GM19328 (cell line): Measurements from ENCODE around the gene AMZ1.
"Not testable (repeated sequence)": the region's sequence is repeated elsewhere in the genome, so short reads cannot be mapped to it uniquely, and the experiment has no call there.

ENCODE experiments used
- ATAC-seq: cut with Tn5 transposase; IDR thresholded peaks from one replicate; pipeline ENCODE4 v1.9.1; 2021; ENCODE audit warnings: mild to moderate bottlenecking, moderate library complexity; ENCODE audit not compliant: unreplicated experiment

AMZ1 gene

DNA sequence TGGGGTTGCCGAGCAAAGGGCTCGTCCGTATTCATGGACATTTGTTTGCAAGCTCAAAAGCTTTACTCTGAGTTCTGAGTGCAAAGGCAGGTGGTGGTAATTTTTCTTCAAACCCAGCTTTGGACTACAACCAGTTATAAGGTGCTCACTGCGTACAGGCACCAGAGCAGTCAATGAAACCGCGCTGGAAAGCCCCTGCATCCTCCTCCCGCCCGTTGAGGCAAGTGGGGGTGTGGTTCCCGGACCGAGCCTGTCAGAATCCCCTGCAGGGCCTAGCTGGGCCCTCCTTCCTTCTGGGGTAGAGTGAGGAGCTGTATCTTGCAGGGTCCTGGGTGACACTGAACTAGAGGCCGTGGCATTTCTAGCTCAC lies 22.3 kb downstream of the AMZ1 start:
- peak; percentile 38 for ATAC-seq

DNA sequence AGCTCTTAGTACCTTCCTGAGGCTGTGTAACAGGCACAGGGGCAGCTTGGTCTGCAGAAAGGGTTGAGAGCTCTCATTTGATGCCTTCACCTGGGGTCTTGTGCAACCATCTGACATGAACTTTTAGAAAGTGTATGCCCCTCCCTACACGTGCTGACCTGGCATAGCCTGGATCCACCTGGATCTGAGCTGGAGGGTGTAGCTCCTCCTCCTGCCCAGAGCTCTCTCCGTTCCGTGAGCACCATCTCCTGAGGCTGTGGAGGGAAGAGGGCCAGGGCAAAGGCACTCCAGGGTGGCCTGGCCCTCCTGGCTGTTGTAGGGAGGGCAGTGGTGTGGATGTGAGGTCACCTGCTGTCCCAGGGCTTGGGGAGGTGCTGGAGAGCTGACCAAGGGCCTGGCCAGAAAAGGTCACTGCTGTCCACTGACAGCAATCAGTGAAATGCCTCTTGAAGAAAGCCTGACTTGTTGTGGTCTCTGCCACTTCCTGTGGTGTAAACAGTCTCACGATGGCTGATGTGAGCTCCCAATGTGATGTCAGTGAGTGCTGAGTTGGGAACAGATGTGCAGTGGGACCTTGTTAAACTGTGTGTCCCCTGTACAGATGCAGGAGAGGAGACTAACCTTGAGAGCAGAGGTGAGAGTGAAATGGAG lies 23.0 kb downstream of the AMZ1 start:
- no peak for ATAC-seq

DNA sequence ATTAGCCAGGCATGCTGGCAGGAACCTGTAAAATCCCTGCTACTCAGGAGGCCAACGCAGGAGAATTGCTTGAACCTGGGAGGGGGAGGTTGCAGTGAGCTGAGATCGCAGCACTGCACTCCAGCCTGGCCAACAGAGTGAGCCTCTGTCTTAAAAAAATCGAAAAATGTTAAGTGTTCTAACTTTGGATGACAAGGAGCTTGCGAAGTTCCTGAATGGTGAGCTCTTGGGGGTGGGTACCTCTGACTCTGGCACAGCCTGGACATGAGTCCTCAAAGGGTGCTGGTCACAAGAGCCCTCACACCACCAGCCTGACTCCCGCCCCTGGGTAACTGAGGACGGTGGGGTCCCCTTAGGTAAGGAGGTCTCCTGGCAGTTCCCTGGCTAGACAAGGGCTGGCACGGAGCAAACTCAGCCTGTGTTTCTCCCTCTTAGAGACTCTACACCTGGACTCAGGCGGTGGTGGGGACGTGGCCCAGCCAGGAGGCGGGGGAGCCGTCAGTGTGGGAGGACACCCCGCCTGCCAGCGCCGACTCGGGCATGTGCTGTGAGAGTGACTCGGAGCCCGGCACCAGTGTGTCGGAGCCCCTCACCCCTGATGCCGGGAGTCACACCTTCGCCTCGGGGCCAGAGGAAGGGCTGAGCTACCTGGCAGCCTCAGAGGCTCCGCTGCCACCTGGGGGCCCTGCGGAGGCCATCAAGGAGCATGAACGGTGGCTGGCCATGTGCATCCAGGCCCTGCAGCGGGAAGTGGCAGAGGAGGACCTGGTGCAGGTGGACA lies 24.1 kb downstream of the AMZ1 start:
- ATAC-seq: no peak

DNA sequence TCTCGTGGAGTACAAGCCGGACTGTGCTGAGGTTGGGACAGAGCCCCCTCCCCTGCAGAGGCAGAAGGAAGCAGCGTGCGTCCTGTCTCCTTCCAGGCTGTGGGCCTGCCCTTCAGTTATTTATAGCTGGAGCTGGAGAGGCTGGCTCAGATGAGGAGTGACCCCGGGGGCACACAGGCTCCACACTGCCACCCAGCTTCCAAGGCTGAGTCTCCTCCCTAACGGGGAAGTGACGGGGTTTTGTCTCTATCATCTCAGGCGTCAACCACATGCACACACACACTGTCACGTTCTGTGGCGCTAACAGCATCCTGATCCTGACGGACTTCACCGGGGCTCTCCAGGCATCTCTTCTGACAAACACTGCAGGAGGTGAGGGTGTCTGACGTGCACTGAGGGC lies 25.4 kb downstream of the AMZ1 start:
- no peak for ATAC-seq

DNA sequence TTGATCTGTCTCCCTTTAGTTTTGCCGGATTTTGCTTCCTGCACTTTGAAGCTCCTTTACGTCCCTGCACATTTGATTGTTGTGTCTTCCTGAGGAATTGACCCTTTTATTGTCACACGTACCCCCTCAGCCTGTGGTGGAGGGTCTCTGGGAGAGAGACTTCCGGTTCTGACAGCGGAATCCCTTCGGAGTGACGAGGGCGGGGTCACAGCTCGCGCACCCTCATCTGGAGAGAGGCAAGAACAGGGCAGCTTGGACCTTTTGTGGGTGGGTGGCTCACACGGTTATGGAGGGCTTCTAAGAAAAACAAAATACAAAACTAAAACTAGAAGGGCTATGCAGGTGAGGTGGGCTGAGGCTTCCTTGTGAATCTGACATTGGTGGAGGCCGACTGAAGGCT lies 26.0 kb downstream of the AMZ1 start:
- no peak for ATAC-seq

DNA sequence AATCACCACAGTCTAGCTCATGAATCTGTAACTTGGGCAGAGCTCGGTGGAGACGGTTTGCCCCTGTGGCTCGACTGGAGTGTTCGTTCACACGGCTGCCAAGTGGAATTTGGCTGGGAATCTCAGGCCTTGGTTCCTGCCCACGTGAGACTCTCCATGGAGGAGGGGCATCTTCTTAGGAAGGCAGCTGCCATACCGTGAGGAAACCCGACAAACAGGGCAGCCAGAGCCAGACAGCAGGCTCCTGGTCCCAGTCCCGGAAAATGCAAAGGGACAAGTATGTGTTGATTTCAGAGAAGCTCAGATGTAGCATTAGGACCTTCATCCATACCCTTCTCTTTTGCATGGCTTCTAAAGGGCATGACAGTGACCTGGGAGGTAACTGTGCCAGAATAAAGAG lies 26.6 kb downstream of the AMZ1 start:
- no peak for ATAC-seq

DNA sequence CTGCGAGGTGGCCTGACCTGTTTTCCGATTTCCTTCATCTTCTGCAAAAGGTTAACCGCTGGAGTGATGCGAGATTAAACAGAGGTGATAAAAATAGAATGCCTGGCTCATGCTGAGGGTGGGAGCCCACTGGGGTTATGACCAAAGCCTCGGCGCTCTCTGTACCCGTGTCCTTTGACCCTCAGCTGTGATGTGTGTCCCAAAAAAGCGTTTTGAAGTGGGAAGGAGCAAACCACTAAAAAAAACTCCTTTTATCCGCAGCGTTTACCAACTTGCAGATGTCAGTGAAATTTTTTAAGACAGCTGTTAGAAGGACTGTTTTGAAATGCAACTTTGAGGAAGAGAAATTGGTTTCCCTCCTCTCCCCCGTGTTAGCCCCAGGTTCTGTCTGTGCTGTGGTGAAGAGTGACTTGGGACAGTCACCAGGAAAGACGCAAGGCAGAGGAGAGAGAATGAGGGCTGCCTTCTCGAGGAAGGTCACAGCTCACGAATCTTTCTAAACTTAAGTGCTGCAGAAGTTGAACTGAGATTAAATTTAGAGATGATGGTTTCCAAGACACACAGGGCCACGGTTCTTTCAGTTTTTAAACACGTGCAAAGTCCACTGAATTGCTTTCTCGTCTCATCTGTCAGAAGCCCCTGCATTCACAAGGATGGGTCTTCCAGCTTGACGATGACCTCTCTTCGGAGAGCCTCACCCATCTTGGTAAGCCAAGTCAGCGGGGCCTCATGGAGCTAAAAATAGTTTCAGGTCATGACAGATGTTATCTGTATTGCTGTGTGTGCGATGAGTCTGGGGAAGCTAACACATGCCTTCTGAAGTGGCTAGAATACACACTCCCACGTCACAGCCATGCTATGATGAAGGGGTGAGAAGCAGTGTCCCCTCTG lies 27.6 kb downstream of the AMZ1 start:
- ATAC-seq: no peak

DNA sequence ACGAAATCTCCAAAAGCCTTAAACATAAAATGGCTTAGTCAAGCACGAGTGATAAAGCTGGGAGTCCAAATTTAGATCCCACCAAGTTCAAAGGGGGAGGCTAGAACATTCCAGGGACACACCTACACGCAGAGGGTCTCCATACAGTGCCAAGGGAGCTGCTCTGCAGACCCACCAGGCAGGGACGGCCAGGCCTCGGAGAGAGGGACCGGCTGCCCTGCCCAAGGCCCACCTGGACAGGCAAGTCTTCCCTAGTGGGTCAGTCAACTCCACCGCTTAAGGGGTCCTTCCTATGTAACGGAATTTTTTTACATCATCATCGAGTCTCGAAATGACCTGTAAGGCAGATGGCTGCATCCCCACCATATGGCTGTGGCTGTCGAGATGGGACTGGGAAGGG lies 28.5 kb downstream of the AMZ1 start:
- no peak for ATAC-seq

DNA sequence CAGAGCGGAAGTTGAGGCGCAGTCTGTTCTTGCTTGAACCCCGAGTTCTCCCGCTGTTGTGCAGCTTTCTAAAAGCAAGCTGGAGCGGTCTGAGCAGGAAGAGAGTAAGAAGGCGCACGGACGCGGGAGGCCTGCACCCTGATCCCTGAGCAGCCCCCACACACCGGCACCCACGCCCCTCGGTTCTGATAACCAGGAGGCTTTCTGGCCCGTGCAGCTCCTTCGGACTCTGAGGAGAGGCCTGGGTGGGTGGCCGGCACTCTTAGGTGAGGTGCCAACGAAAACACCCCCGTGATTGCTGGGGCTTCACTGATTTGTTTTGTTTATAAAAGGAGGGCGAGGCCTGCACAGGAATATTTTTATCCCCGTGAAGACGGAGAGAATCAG lies 28.9 kb downstream of the AMZ1 start:
- ATAC-seq: no peak

DNA sequence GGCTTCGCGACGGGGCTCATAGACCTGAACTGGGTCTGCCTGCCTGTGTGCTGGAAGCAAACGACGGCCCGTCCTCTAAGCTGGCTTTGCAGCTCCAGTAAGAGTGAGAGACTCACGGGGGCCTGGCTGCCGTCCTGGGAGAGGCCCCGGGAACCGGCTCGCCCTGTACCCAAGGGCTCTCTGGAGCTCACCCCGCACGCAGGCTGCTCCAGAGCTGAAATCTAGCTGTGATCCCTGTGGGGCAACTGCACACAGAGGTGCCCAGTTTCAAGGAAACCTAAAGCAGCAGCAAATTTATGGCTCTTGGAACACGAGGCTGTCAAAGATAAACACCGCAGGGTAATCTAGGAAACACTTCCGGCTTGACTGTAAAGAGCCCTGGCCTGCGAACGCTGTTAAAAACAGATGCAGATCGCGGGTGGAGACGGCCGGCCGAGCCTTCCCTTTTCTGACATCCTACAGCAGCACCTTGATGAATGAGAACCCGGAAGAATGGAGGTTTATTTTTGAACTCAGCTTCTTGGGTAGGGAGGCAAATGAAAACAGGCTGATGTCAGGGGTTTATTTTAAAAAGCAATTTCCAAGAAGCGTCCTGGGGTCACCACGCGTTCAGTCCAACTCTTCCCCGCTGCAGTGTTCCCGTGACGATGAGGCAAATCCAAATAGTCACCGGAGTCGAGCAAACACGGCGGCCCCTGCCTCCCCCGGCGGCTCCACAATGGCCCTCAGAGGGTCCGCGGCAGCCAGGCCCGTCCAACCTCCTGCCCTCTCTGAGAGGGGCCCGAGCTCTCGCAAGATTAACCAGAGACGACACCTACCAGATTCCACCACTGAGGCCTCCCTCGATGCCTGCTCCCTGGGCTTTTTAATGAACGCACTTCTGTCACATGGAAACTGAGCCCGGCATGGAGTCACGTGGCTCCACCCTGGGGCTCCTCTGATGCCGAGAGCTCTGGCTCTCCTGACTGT lies 29.6 kb downstream of the AMZ1 start:
- ATAC-seq: no peak

DNA sequence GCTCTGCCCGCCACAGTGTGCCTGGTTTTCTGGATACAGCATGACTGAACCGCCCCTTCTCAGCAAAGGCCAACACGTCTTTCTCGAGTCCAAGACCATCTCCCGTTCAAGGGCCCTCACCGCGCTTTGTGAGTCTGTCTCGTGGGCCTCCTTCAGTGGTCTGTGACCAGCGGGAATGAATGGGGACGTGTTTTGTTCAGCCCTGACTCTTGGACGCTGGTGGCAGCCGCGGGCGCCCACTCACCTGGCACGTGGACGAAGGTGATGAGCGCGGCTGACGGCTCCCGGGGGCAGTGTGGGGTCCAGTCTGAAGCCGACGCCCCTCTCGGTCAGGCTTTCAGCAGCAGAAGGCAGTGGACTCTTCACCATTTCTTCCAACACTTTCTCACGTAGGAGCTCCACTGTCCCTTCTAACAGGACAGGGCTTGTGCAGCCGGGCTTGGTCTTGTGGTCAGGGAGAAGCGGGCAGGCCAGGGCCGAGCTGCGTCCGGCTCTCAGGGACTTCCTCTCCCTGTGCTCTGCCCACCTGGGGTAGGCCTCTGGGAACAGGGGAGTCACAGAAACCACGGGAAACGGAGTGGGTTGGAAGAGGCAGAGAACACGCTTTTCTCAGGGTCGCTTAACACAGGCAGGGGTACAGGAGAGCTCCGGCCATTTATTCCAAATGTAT lies 30.4 kb downstream of the AMZ1 start:
- no peak for ATAC-seq

DNA sequence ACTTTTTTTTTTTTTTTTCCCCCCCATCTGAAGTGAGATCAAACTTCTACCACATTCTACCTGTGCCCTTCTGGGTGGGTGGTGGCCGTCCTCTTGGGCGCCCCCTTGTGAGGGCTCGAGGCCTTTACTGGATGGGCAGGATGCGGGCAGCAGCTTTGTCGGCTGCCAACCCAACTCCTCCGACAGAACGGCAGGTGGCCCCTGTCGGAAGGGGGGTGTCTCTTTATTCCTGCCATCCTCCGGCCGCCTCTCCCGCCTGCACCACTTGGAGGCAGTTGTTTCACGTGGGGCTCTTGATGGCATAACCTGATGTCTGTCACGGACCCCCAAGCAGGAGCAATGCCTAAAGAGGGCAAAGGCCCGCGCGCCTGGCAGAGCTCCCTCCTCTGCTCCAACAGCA lies 31.0 kb downstream of the AMZ1 start:
- ATAC-seq: no peak

DNA sequence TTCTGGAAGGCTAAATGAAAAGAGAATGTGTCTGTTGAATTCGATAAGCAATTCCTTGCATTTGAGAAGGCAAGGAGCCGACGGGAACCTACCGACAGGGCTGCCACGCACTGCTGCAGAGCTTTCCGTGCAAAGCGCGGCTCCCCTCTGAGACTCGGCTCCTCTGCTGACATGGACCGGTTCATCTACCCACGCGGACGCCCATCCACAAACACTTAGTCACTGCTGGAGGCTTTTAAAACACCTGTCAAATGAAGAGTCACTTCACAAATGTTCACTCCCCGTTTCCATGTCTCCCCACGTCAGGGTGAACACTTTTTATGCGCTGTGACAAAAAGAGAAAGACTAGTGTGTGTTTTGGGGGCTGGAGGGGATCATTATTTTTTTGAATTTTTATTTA lies 32.0 kb downstream of the AMZ1 start:
- ATAC-seq: no peak

DNA sequence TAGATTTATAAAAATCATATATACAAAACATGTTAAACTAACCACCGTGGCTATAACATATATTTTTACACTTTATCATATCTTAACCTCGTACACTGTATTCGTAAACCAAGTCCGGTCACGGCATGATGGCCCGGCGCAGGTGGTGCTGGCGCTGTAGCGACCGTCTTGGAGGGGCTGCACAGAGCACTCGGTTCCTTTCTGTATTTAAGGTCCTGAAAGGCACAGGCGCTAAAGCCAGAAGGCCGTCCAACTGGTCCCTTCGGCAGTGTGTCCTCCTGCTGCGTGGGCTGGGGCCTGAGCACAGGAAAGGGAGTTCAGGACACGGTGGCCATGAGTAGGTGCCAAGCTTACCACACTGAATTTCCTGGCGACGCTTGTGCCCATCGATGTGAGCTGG lies 33.8 kb downstream of the AMZ1 start:
- no peak for ATAC-seq

DNA sequence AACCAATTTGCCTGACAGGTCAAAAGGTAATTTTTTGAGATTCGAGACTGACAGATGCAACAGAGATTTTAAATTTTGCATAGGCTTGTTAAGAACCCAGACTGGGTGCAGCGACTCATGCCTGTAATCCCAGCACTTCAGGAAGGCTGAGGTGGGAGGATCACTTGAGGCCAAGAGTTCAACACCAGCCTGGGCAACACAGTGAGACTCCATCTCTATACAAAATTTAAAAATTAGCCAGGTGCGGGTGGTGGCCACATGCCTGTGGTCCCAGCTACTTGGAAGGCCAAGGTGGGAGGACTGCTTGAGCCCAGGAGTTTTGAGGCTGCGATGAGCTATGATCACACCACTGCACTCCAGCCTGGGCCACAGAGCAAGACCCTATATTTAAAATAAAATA lies 34.6 kb downstream of the AMZ1 start:
- no peak for ATAC-seq

DNA sequence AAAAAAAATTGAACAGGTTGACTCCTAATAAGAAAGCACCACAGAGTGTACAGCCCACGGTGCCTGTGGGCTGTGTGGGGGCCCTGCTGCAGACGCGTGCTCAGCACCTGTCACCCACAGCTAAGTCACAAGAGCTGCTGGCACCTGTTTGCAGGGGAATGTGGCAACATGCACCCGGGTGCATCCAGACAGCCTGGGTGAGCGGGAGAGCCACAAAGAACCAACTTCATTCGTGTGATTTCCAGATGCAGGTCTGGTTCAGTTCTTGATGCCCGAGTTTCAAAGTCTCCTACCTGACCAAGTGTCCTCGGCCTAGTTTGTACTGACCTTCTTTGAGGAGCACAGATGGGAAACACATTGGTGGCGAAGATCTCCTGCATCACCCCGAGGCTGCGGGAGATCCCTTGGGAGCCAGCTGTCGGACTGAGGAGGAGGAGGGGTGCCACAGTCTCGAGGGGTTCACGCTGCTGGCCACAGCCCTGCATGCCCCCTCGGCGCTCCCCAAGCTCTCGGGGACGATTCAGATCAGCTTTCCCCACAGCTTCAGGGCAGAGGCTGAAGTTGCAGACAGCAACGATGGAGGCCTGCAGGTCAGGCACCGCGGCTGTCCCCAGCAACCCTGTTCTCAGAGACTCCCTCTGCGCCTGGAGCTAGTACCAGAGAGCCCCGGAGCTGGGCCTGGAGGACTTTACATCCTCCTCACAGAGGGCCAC lies 35.3 kb downstream of the AMZ1 start:
- no peak for ATAC-seq

DNA sequence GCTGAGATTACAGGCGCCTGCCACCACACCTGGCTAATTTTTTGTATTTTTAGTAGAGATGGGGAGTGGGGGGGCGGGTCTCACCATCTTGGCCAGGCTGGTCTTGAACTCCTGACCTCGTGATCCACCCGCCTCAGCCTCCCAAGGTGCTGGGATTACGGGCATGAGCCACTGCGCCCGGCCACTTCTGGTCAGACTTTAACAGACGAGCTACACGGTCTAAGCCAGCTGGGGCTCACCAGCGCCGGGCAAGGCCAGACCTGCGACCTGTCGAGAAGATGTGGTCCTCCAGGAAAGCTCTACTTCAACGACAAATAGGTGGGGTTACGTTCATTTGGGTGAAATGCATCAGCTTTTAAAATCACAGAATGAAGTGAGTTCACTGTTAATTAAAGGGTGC lies 36.0 kb downstream of the AMZ1 start:
- not testable (repeated sequence) for ATAC-seq

DNA sequence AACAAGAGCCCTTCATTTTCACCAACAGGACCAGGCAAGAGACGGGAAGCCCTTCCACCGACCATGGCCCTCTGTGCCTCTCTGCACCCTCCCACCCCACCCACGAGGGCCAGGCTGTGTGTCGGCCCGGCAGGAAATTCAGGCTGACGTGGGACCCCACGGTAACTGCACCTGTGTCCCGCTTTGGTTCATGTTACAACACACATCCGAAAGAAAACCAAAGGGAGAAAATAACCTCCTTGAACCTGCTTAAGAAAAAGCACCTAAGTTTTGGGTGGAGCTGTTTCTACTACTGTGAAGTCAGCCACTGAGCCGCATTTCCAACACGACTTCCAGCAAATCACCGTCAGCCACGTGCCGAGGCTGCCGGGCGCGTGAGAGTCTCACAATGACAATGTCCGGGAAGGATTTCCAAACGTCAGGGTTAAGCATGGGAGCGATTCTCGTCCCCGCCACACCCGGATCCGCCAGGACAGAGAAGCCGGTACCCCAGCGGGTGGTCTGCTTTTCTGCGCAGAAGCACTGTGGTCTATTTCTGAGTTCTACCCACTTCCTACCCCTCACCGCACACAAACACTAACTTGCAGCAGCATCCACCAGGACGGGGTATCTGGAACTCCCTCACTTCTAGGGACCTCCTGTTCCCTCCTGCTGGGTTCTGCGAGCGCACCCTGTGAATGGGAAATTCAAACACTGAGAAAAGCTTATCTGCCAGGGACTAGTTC lies 36.6 kb downstream of the AMZ1 start:
- no peak for ATAC-seq
